HUDEP-2 (cell line): ENCODE measurements around the gene DCDC1.

Experiments used
- DNase-seq, 76 experiments: peaks; one replicate each; lab custom pipeline; 2025; ENCODE audit not compliant: unreplicated experiment in 76 of 76; lab: John Stamatoyannopoulos, UW

DCDC1 gene

GRCh38 chr11:31110830-31111229, 258.7 kb downstream of the DCDC1 start:
- DNase-seq = no peak

GRCh38 chr11:31109446-31109845, 260.1 kb downstream of the DCDC1 start:
- DNase-seq = no peak

GRCh38 chr11:31107649-31108048, 261.9 kb downstream of the DCDC1 start:
- no peak for DNase-seq

- peak in 46 of 76 experiments; percentile 1 to 59 (median 32) for DNase-seq
Observed at GRCh38 chr11:31106968-31107576, 262.5 kb downstream of the DCDC1 start.

- DNase-seq = no peak
Observed at GRCh38 chr11:31106326-31106725, 263.2 kb downstream of the DCDC1 start.

GRCh38 chr11:31102875-31103274, 266.7 kb downstream of the DCDC1 start:
- no peak for DNase-seq

- DNase-seq = no peak
Observed at GRCh38 chr11:31102316-31102715, 267.2 kb downstream of the DCDC1 start.

- DNase-seq = no peak
Observed at GRCh38 chr11:31096191-31096805, 273.2 kb downstream of the DCDC1 start.

GRCh38 chr11:31092638-31093037, 276.9 kb downstream of the DCDC1 start:
- DNase-seq = no peak

GRCh38 chr11:31089117-31089516, 280.4 kb downstream of the DCDC1 start:
- no peak for DNase-seq

GRCh38 chr11:31069447-31070205, 299.9 kb downstream of the DCDC1 start:
- no peak for DNase-seq

GRCh38 chr11:31060880-31061279, 308.7 kb downstream of the DCDC1 start:
- no peak for DNase-seq

- DNase-seq = no peak
Observed at GRCh38 chr11:31059529-31059928, 310.0 kb downstream of the DCDC1 start.

GRCh38 chr11:31050061-31050765, 319.3 kb downstream of the DCDC1 start:
- no peak for DNase-seq

GRCh38 chr11:31045335-31045734, 324.2 kb downstream of the DCDC1 start:
- no peak for DNase-seq

GRCh38 chr11:31030138-31030792, 339.3 kb downstream of the DCDC1 start:
- DNase-seq = no peak

GRCh38 chr11:31026315-31026714, 343.2 kb downstream of the DCDC1 start:
- DNase-seq = no peak

GRCh38 chr11:31022080-31022479, 347.5 kb downstream of the DCDC1 start:
- no peak for DNase-seq

- DNase-seq = no peak
Observed at GRCh38 chr11:31019786-31020185, 349.8 kb downstream of the DCDC1 start.

GRCh38 chr11:31005202-31005601, 364.3 kb downstream of the DCDC1 start:
- DNase-seq = no peak

- no peak for DNase-seq
Observed at GRCh38 chr11:31001427-31001826, 368.1 kb downstream of the DCDC1 start.
